Measurements from ENCODE around the gene UBTD1.
A peak's percentile ranks its signal among the peaks of the same experiment; 100 is the strongest.
"Not testable (repeated sequence)": the region's sequence is repeated elsewhere in the genome, so short reads cannot be mapped to it uniquely, and the experiment has no call there.

Gene UBTD1

GRCh38 chr10:97540669-97541500 is 42.2 kb downstream of the UBTD1 start:
- no peak for DNase-seq

GRCh38 chr10:97542169-97543024 is 43.7 kb downstream of the UBTD1 start:
- peak; percentile 72 for DNase-seq

- DNase-seq: peak; percentile 84
These were observed 44.4 kb downstream of the UBTD1 start for GRCh38 chr10:97543025-97543546.

GRCh38 chr10:97546456-97547270 is 47.9 kb downstream of the UBTD1 start:
- no peak for DNase-seq

- no peak for DNase-seq
These were observed 48.5 kb downstream of the UBTD1 start for GRCh38 chr10:97547271-97547600.

GRCh38 chr10:97547962-97548361 is 49.2 kb downstream of the UBTD1 start:
- no peak for DNase-seq

- DNase-seq: no peak
These were observed 50.2 kb downstream of the UBTD1 start for GRCh38 chr10:97548828-97549455.

- DNase-seq: no peak
These were observed 51.0 kb downstream of the UBTD1 start for GRCh38 chr10:97549587-97550322.

GRCh38 chr10:97550336-97551149 is 51.8 kb downstream of the UBTD1 start:
- DNase-seq: no peak

GRCh38 chr10:97551271-97551670 is 52.5 kb downstream of the UBTD1 start:
- no peak for DNase-seq

GRCh38 chr10:97553575-97554031 is 54.9 kb downstream of the UBTD1 start:
- peak; percentile 71 for DNase-seq

GRCh38 chr10:97554336-97554735 is 55.6 kb downstream of the UBTD1 start:
- not testable (repeated sequence) for DNase-seq

- DNase-seq: not testable (repeated sequence)
These were observed 56.8 kb downstream of the UBTD1 start for GRCh38 chr10:97555541-97555940.

GRCh38 chr10:97560731-97561381 is 62.1 kb downstream of the UBTD1 start:
- DNase-seq: not testable (repeated sequence)

GRCh38 chr10:97561386-97562077 is 62.8 kb downstream of the UBTD1 start:
- DNase-seq: not testable (repeated sequence)

GRCh38 chr10:97562329-97562728 is 63.6 kb downstream of the UBTD1 start:
- DNase-seq: not testable (repeated sequence)

- DNase-seq: no peak
These were observed 64.6 kb downstream of the UBTD1 start for GRCh38 chr10:97563337-97563736.

GRCh38 chr10:97564776-97565175 is 66.1 kb downstream of the UBTD1 start:
- DNase-seq: no peak

- DNase-seq: no peak
These were observed 67.7 kb downstream of the UBTD1 start for GRCh38 chr10:97566336-97566996.
